Panc1 (cell line): ENCODE data around the gene DPPA4.

Source experiments
- CTCF ChIP-seq: fragments of 450-650 bp; IDR thresholded peaks from 2 replicates; pipeline ENCODE4 v1.5.1; 2017; ENCODE audit warnings: mild to moderate bottlenecking
- POLR2AphosphoS5 ChIP-seq: IDR thresholded peaks from 2 replicates; pipeline ENCODE4 v1.6.1; 2012; ENCODE audit warnings: mild to moderate bottlenecking, low read depth, low read length, moderate library complexity
- REST ChIP-seq, 2 experiments: IDR thresholded peaks; 2 replicates each; pipeline ENCODE4 v1.6.1; 2011 to 2012; ENCODE audit warnings: low read depth in 2 of 2, control low read depth in 1 of 2, low read length in 1 of 2, mild to moderate bottlenecking in 1 of 2, moderate library complexity in 1 of 2; ENCODE audit not compliant: insufficient read depth in 1 of 2

GRCh38 chr3:109363634-109364033 lies 26.3 kb upstream of the DPPA4 start:
- TF ChIP-seq CTCF (no peak), POLR2AphosphoS5 (no peak), REST (IDR thresholded peaks at IDR 0.05; ENCODE audit: insufficient read depth in 1 of 2, low read depth in 2 of 2, low read length in 1 of 2) (no peak)
